Smooth muscle cell (in vitro differentiated cells): Measurements from ENCODE around the gene MAPK9. TPM values are rescaled to one million over a fixed set of nuclear protein-coding genes. Genes with fewer than 3 reads are reported as not detected.

ENCODE experiments used
- DNase-seq: peaks from one replicate; lab custom pipeline; 2025; ENCODE audit not compliant: unreplicated experiment; lab: John Stamatoyannopoulos, UW
- H2AFZ ChIP-seq: fragments of 200-600 bp; sonication (generic); 2 replicates; pipeline ENCODE4 v1.6.0; 2016; ENCODE audit warnings: antibody characterized with exemption, low read depth, mild to moderate bottlenecking
- H3F3A ChIP-seq: fragments of 200-600 bp; sonication (generic); 2 replicates; pipeline ENCODE4 v1.6.0; 2017; ENCODE audit warnings: antibody characterized with exemption, low read depth
- H3K27ac ChIP-seq: fragments of 200-600 bp; sonication (generic); 2 replicates; pipeline ENCODE4 v1.5.1; 2016; ENCODE audit warnings: low read depth, mild to moderate bottlenecking
- H3K27me3 ChIP-seq: fragments of 200-600 bp; sonication (generic); 2 replicates; pipeline ENCODE4 v1.6.1; 2016; ENCODE audit warnings: low read depth, mild to moderate bottlenecking
- H3K36me3 ChIP-seq: fragments of 200-600 bp; sonication (generic); 2 replicates; pipeline ENCODE4 v1.5.1; 2016; ENCODE audit warnings: low read depth
- H3K4me1 ChIP-seq: fragments of 200-600 bp; sonication (generic); 2 replicates; pipeline ENCODE4 v1.5.1; 2016; ENCODE audit warnings: low read depth
- H3K4me2 ChIP-seq: fragments of 200-600 bp; sonication (generic); 2 replicates; pipeline ENCODE4 v1.6.0; 2016; ENCODE audit warnings: mild to moderate bottlenecking
- H3K4me3 ChIP-seq: fragments of 200-600 bp; sonication (generic); 2 replicates; pipeline ENCODE4 v1.5.1; 2016; ENCODE audit warnings: mild to moderate bottlenecking
- H3K79me2 ChIP-seq: fragments of 200-600 bp; sonication (generic); 2 replicates; pipeline ENCODE4 v1.6.0; 2016; ENCODE audit warnings: low read depth, mild to moderate bottlenecking
- H3K9ac ChIP-seq: fragments of 200-600 bp; sonication (generic); 2 replicates; pipeline ENCODE4 v1.6.0; 2016; ENCODE audit warnings: low read depth
- H3K9me3 ChIP-seq: fragments of 200-600 bp; sonication (generic); replicated peaks from 2 replicates; pipeline ENCODE4 v1.5.1; 2016; ENCODE audit warnings: low read depth
- H4K20me1 ChIP-seq: fragments of 200-600 bp; sonication (generic); 2 replicates; pipeline ENCODE4 v1.6.0; 2016; ENCODE audit warnings: low read depth
- WGBS: methylation state at CpG from one replicate; pipeline ENCODE4 v1.1.7; 2016; ENCODE audit warnings: low lambda C conversion rate; 5-methylcytosine and 5-hydroxymethylcytosine counted together
- polyA plus RNA-seq: library from polyadenylated mRNA; unstranded; fragments of >200 nt; fragmentation: Nextera tagmentation; extraction: Ambion mirVana; gene quantifications from 2 replicates; pipeline ENCODE4 v1.2.1, GENCODE V29; 2016
- total RNA-seq: library from RNA; depleted of rRNA; stranded (reverse); fragments of >200 nt; gene quantifications from 2 replicates; pipeline ENCODE4 v1.2.3, GENCODE V29; 2014
- TF ChIP-seq, protein P1 (sequence below): fragments of 200-600 bp; sonication (generic); IDR thresholded peaks from 2 replicates; pipeline ENCODE4 v1.5.1; 2017; ENCODE audit warnings: borderline replicate concordance, mild to moderate bottlenecking, antibody characterized with exemption; ENCODE audit not compliant: insufficient read depth, poor library complexity, severe bottlenecking

Gene MAPK9
- total and polyA plus RNA-seq, 2 experiments from 2014 or later: 34.8 to 40.9 TPM

DNA sequence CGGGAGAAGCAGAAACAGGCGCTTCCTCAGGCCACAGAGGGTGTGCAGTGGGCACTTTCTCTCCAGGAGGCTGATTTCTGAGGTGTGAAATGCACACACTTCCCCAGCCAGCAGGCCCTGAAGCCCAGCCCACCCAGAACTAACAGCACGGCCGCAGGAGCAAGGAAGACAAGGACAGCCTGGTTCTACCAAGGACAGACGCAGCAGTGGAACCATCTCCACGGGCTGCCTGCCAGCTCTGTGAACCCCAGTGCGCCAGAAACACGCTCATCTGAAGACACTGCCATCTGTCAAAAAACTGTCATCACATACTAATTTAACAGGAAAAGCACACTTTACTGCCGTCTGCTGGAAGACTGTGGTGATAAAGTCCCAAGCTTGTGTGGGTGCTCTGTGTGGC, 40.7 kb downstream of the MAPK9 start:
- TF ChIP-seq, protein P1, sequence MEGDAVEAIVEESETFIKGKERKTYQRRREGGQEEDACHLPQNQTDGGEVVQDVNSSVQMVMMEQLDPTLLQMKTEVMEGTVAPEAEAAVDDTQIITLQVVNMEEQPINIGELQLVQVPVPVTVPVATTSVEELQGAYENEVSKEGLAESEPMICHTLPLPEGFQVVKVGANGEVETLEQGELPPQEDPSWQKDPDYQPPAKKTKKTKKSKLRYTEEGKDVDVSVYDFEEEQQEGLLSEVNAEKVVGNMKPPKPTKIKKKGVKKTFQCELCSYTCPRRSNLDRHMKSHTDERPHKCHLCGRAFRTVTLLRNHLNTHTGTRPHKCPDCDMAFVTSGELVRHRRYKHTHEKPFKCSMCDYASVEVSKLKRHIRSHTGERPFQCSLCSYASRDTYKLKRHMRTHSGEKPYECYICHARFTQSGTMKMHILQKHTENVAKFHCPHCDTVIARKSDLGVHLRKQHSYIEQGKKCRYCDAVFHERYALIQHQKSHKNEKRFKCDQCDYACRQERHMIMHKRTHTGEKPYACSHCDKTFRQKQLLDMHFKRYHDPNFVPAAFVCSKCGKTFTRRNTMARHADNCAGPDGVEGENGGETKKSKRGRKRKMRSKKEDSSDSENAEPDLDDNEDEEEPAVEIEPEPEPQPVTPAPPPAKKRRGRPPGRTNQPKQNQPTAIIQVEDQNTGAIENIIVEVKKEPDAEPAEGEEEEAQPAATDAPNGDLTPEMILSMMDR: no peak
- H3K9me3 ChIP-seq: peaks cover 22% of the 10 kb centered on the region
- no peaks in the 10 kb centered on the region for H3F3A ChIP-seq
- no peak overlapping the region for H3K4me3 ChIP-seq
- H3K27me3 ChIP-seq: no peaks in the 10 kb centered on the region
- H3K4me2 ChIP-seq: no peak overlapping the region
- no peaks in the 10 kb centered on the region for H3K4me1 ChIP-seq
- DNase-seq: no peak
- H3K79me2 ChIP-seq: no peaks in the 10 kb centered on the region
- H3K27ac ChIP-seq: no peak overlapping the region
- WGBS: 85% methylated on average over 9 of the region's 9 CpGs
- no peak overlapping the region for H2AFZ ChIP-seq
- H4K20me1 ChIP-seq: no peaks in the 10 kb centered on the region
- H3K9ac ChIP-seq: no peak overlapping the region
- H3K36me3 ChIP-seq: peaks cover 47% of the 10 kb centered on the region

GRCh38 chr5:180250329-180250728, 41.6 kb downstream of the MAPK9 start:
- DNase-seq: no peak
- H3K9me3 ChIP-seq: peaks cover 16% of the 10 kb centered on the region
- peaks cover 39% of the 10 kb centered on the region for H3K36me3 ChIP-seq

DNA sequence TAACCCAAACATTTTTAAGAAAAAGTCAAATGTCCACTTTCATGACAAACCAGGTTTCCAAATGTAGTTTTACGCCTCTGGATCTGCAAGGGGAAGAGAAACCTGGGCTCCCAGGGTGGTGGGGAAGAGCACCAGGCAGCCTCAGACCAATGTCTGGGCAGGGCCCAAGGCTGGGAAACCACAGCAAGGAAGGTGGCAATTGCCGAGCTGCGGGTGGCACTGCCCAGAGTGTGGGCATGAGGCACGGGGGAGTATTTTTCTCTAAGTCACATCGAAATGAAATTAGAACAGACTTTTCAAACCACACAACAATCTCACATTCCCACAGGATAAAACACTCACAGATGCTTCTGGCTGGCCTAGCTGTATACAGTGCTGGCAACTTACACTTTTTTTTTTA, 50.3 kb downstream of the MAPK9 start:
- H4K20me1 ChIP-seq: no peaks in the 10 kb centered on the region
- peaks cover 21% of the 10 kb centered on the region for H3K36me3 ChIP-seq
- H3K27ac ChIP-seq: no peak overlapping the region
- no peak overlapping the region for H2AFZ ChIP-seq
- TF ChIP-seq, protein P1: no peak
- H3K9ac ChIP-seq: no peak overlapping the region
- H3K4me1 ChIP-seq: no peaks in the 10 kb centered on the region
- no peaks in the 10 kb centered on the region for H3K27me3 ChIP-seq
- no peaks in the 10 kb centered on the region for H3K79me2 ChIP-seq
- DNase-seq: no peak
- no peak overlapping the region for H3K4me3 ChIP-seq
- no peaks in the 10 kb centered on the region for H3K9me3 ChIP-seq
- H3F3A ChIP-seq: no peaks in the 10 kb centered on the region
- H3K4me2 ChIP-seq: no peak overlapping the region
- WGBS: 98% methylated on average over 5 of the region's 5 CpGs

More at GRCh38 chr5:180250329-180250728, 41.6 kb downstream of the MAPK9 start:
- H3F3A ChIP-seq: no peaks in the 10 kb centered on the region
- 95% methylated on average over 4 of the region's 4 CpGs for WGBS
- H3K4me2 ChIP-seq: no peak overlapping the region
- H3K79me2 ChIP-seq: no peaks in the 10 kb centered on the region
- TF ChIP-seq, protein P1: no peak
- H3K9ac ChIP-seq: no peak overlapping the region
- H3K4me1 ChIP-seq: no peaks in the 10 kb centered on the region
- no peak overlapping the region for H2AFZ ChIP-seq
- H3K27me3 ChIP-seq: no peaks in the 10 kb centered on the region
- no peaks in the 10 kb centered on the region for H4K20me1 ChIP-seq
- H3K4me3 ChIP-seq: no peak overlapping the region
- H3K27ac ChIP-seq: no peak overlapping the region

DNA sequence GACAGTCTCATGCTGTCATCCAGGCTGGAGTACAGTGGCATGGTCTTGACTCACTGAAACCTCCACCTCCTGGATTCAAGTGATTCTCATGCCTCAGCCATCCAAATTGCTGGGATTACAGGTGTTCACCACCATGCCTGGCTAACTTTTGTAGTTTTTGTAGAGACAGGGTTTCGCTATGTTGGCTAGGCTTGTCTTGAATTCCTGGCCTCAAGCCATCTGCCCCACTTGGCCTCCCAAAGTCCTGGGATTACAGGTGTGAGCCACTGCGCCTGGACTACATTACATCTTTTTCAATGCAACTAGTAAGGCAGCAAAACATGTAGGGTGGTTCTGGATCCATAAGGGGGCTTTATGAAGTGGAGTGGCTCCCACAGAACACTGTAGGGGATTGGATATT, 53.3 kb downstream of the MAPK9 start:
- Histone ChIP-seq H3K27me3 (no peaks in the 10 kb centered on the region), H2AFZ (no peak overlapping the region), H3K9ac (no peak overlapping the region), H3K79me2 (no peaks in the 10 kb centered on the region), H3K9me3 (no peaks in the 10 kb centered on the region), H3K27ac (no peak overlapping the region), H3K36me3 (peaks cover 24% of the 10 kb centered on the region), H4K20me1 (no peaks in the 10 kb centered on the region), H3F3A (no peaks in the 10 kb centered on the region), H3K4me2 (no peak overlapping the region), H3K4me1 (peaks cover 7% of the 10 kb centered on the region), H3K4me3 (no peak overlapping the region)
- TF ChIP-seq, protein P1: no peak
- DNase-seq: no peak
- 100% methylated on average over 2 of the region's 2 CpGs for WGBS
